NCI-H187 treated with DMSO at 0.1 percent for 48 hours (cell line): ENCODE results near the gene PKHD1.

Source experiments
- DNase-seq: peaks from one replicate; lab custom pipeline; 2025; lab: John Stamatoyannopoulos, UW

The PKHD1 gene

GRCh38 chr6:52045033-52045432 lies 42.4 kb downstream of the PKHD1 start:
- no peak for DNase-seq

GRCh38 chr6:52042141-52042885 lies 45.1 kb downstream of the PKHD1 start:
- no peak for DNase-seq

- DNase-seq, result no peak
Observed at GRCh38 chr6:52041134-52041533, 46.3 kb downstream of the PKHD1 start.

- DNase-seq, result no peak
Observed at GRCh38 chr6:52027699-52028098, 59.7 kb downstream of the PKHD1 start.

- no peak for DNase-seq
Observed at GRCh38 chr6:52024451-52025068, 62.9 kb downstream of the PKHD1 start.

- DNase-seq, result no peak
Observed at GRCh38 chr6:52022675-52023074, 64.7 kb downstream of the PKHD1 start.

- DNase-seq, result no peak
Observed at GRCh38 chr6:52020945-52021570, 66.4 kb downstream of the PKHD1 start.

GRCh38 chr6:52019881-52020280 lies 67.5 kb downstream of the PKHD1 start:
- no peak for DNase-seq

GRCh38 chr6:52019092-52019491 lies 68.3 kb downstream of the PKHD1 start:
- DNase-seq, result no peak

- no peak for DNase-seq
Observed at GRCh38 chr6:52016915-52017748, 70.3 kb downstream of the PKHD1 start.

GRCh38 chr6:52015953-52016352 lies 71.5 kb downstream of the PKHD1 start:
- no peak for DNase-seq

GRCh38 chr6:52014391-52014790 lies 73.0 kb downstream of the PKHD1 start:
- no peak for DNase-seq

- no peak for DNase-seq
Observed at GRCh38 chr6:52013035-52013434, 74.4 kb downstream of the PKHD1 start.

GRCh38 chr6:52012582-52012981 lies 74.8 kb downstream of the PKHD1 start:
- no peak for DNase-seq

GRCh38 chr6:52010806-52011205 lies 76.6 kb downstream of the PKHD1 start:
- DNase-seq, result no peak

GRCh38 chr6:52010145-52010544 lies 77.3 kb downstream of the PKHD1 start:
- no peak for DNase-seq

GRCh38 chr6:52009466-52010140 lies 77.8 kb downstream of the PKHD1 start:
- no peak for DNase-seq

GRCh38 chr6:52000064-52000463 lies 87.3 kb downstream of the PKHD1 start:
- no peak for DNase-seq

- no peak for DNase-seq
Observed at GRCh38 chr6:51996296-51996947, 91.0 kb downstream of the PKHD1 start.

GRCh38 chr6:51995214-51995755 lies 92.1 kb downstream of the PKHD1 start:
- no peak for DNase-seq

- no peak for DNase-seq
Observed at GRCh38 chr6:51992876-51993275, 94.5 kb downstream of the PKHD1 start.
